ENCODE data around the gene SIGLEC8.
"Not testable (repeated sequence)": the region's sequence is repeated elsewhere in the genome, so short reads cannot be mapped to it uniquely, and the experiment has no call there.

Gene SIGLEC8

DNA sequence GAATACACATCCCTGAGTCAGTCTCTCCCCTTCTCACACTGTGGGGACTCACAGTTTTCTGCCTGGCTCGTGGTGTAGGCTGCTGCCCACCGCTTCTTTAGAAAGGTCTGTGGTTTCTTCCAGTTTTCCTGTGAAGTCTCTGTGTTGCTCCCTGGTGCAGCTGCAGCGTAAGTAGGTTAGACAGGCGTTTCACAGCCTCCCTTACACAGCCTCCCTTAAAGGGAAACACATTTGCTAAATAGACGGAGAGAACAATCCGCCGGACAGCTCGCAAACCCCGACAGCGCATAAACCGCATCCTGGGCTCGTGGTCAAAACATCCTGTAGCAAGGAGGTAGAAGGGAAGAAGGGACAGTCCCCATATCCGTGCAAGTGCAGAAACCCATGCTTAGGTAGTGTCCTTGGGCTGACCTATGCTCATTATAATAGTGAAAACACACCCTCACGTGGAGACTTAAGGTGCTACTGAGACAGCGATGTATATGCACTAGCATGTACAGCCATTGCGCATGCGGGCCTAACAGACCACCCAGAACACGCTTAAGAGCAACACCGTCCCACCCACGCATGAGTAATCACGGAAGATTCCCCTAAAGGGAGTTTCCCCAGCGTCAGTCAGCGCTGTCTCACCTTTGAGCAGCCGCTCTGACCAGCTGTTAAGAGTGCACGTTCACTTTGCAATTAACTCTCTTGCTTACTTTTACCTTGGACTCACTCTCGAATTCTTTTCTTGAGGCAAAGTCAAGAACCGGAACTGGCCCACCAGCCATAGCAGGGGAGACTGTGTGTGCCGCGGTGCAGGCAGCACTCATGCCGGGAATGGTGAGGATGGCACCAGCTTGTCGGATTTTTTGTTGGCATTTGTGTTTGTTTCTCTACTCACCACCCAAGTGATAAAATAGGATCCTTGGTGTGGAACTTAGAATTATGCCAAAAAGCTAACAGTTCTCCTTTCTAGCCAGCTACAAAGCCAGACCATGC is 16.6 kb downstream of the SIGLEC8 start:
- no peak for DNase-seq

DNA sequence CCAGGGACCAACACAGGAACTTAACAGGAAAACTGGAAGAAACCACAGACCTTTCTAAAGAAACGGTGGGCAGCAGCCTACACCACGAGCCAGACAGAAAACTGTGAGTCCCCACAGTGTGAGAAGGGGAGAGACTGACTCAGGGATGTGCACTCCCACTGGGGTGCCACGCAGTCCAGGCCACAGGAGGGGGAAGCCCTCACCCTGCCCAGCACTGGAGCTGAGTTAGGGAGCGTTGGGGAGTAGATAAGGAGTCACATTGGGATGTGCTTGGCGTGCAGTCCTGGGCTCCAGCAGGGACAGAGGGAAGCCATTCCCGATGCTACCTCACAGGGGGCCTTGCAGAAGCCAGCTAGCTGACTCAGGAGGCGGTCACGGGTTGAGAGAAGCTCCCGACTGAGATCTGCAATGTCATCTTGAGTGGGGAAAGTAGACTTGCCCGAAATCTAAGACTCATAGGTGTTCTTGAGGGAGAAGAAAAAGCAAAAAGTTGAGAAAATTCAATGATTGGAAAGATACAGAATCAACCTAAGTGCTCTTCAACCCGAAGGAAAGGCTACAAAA is 17.3 kb downstream of the SIGLEC8 start:
- DNase-seq = no peak

DNA sequence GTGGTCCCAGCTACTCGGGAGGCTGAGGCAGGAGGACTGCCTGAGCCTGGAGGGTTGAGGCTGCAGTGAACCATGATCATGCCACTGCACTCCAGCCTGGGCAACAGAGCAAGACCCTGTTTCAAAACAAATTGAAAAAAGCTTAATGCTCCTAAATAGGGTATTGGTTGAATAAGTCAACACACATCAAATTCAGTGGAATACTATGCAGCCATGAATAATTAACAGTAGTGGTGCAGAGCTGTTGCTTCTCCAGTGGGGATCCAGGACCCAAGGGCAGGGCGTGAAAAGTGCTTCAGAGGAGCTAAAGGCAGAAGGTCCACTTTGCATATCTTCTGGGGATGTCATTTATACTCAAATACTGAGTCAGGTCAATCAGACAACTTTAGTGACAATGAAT is 18.2 kb downstream of the SIGLEC8 start:
- no peak for DNase-seq

DNA sequence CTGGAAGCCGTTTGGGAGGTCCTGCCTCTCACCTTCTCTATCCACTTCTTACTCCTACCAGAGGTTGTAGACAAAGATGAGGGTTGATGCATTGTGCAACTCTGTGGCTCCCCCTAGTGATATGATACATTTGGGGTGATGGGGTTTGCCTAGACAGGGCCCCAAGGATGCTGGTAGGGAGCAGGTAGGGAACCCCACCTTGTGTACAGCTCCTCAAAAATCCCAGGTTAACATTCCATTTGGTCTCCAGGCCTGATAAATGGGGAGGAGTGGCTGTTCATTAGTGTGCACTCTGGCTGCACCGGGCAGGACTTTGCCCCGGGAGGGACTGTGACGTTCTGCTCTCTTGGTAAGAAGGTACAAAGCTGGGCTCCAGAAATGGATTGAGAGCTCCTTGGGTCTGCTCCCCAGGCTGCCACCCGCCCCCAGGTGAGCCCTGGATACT is 19.2 kb downstream of the SIGLEC8 start:
- no peak for DNase-seq

DNA sequence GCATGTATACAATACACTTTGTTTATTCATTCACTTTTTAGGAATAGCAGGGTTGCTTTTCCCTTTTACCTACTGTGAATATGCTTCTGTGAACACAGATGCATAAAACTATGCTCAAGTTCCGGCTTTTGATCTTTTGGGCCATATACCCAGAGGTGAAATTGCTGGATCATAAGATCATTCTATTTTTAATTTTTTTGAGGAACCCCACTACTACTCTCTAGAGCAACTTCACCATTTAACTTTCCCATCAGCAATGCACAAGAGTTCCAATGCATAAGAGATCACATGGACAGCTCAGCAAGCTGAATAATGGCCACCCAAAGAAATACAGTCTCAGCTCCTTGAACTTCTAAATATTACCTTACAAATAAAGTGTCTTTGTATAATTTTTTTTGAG is 23.8 kb downstream of the SIGLEC8 start:
- no peak for DNase-seq

DNA sequence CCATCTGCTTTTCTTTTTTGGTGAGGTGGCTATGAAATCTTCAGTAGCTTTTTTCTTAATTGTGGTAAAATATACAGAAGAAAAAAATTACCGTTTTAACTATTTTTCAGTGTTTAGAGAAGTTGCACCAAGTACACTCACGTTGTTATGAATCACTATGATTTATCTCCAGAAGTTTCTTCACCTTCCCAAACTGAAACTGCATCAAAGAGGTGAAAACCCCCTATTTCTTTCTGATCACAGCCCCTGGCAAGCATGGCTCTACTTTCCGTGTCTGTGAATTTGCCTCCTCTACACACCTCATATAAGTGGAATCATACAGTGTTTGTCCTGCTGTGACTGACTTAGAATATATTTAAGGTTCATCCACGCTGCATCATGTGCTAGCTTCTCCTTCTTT is 25.2 kb downstream of the SIGLEC8 start:
- no peak for DNase-seq

DNA sequence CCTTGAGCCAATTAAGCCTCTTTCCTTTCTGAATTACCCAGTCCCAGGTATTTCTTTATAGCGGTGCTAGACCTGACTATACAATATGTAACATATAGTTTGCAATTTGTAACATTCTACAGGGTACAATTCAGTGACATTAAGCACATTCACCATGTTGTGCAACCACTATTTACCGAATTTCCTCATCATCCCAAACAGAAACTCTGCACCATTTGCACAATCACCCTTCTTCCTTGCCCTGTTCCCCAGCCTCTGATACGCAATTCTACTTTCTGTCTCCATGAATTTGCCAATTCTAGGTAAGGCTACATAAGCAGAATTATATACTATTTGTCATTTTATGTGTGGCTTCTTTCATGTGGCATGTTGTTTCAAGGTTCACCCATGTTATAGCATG is 27.1 kb downstream of the SIGLEC8 start:
- no peak for DNase-seq

DNA sequence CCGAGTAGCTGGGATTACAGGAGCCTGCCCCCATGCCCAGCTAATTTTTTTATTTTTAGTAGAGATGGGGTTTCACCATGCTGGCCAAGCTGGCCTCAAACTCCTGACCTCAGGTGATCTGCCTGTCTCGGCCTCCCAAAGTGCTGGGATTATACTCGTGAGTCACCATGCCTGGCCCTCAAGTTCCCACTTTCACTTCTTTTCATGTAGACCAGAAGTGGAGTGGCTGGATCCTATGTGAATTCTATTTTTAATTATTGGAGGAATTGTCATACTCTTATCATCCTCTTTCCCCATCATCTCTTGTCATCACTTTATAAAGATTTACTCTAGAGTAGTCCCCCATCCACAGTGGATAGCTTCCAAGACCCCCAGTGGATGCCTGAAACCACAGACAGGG is 28.0 kb downstream of the SIGLEC8 start:
- no peak for DNase-seq

DNA sequence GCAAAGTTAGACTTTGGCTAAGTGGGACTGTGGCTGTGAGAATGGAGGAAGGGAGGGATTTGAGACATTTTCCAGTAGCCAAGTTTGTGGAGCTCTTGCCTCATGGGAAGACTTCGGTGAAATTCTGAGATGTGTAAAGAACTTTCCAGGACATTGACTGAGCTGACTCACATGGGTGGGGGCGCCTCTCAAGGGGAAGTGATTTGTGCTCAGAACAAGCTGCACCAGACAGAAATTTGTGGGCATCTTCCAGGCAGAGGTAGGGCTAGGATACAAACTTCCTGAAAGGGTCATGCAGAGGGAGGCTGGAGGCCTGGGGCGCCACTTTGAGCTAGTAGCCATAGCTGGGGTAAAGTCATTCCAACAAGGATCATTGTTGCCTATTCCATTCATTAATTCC is 31.1 kb downstream of the SIGLEC8 start:
- no peak for DNase-seq

DNA sequence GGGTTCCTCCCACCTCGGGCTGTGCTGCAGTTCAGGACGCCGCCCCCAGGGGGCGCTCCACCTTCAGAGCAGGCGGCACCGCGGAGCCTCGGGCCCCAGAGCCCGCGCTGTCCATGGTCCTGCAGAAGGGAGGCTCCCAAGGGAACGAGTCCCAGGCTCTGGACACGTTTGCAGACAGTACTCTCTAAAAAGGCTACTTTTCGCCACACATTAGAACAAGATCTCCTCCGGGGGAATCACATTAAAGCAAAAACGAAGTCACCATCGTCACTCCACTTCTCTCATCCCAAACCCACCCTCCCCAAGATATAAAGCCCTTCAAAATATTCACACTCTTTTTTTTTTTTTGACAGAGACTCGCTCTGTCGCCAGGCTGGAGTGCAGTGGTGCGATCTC is 36.2 kb downstream of the SIGLEC8 start:
- DNase-seq = peak; percentile 49

DNA sequence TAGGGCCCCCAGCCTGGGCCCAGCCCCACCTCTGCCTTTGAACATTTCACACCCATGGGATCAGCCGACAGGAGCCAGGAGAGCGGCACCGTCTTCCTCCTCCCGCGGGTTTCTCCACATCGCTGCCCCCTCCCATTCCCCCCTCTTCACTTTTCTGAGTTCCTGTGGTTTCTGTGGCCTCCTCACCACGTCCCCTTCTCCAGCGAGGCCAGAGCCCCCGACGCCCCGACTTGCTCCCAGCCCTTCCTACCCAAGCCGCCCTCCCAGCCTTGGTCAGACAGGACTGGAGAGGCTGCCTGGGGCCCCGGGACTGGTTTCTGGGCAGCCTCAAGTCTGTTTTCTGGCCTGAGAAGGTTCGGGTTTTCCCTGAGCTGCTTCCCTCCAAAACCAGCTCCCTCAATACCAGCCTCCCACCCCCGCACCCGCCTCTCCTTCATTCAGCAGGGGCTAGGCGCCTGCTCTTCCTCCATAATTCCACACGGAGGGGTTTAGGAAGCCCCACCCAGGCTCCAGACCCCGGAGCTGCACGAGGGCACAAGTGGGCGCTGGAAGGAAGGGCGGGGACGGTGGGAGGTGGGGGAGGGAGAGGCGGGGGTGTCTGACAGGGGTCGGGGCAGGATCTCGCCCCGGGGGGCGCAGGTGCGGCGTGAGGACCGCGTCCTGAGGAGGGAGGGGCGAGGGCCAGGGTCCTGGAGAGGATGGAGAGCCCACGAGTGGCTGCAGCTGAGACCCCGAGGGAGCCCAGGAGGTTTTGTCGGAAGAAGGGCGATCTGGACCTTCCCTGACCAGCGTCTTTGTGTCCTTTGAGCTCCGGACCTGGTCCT is 36.8 kb downstream of the SIGLEC8 start:
- no peak for DNase-seq

DNA sequence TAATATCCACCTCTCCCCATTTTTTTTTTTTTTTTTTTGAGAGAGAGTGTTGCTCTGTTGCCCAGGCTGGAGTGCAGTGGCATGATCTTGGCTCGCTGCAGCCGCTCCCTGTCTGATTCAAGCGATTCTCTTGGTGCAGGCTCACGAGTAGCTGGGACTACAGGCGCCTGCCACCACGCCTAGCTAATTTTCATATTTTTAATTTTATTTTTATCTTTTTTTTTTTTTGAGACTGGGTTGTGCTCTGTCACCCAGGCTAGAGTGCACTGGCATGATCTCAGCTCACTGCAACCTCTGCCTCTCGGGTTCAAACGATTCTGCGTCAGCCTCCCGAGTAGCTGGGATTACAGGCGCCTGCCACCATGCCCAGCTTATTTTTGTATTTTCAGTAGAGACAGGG is 37.7 kb downstream of the SIGLEC8 start:
- not testable (repeated sequence) for DNase-seq

DNA sequence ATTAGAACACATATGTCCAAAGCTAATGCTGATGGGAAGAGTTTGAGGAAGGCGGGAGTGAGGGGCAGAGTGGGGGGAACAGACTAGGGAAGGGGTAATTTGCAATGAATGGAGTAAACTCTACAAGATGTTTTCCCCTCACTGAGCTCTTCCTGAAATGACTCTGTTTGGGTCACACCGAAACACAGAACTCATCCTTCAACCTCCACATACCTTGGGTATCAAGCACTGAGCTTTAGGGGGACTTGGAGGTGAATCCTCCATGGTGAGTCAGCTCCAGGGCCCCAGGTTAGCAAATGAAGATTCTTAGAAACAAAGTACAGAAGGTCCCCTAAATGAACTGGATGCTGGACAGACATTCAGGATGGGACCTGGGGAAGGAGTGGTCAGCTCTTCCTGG is 39.5 kb downstream of the SIGLEC8 start:
- DNase-seq = no peak

DNA sequence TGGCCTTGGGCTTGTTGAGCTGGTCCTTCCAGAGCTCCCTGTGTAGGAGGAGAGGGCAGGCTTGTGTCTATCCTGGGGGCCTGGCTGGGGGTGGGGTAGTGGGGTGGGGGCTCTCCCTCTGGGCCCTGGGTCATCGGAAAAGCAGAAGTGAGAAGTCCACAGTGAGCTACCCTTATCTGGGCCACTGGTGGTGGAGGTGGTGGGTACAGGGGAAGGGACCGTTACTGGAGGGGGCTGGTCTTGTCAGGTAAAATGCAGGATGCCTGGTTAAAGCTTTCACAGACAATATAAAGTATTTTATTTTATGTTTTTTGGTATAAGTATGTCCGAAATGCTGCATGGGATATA is 40.5 kb downstream of the SIGLEC8 start:
- DNase-seq = no peak

DNA sequence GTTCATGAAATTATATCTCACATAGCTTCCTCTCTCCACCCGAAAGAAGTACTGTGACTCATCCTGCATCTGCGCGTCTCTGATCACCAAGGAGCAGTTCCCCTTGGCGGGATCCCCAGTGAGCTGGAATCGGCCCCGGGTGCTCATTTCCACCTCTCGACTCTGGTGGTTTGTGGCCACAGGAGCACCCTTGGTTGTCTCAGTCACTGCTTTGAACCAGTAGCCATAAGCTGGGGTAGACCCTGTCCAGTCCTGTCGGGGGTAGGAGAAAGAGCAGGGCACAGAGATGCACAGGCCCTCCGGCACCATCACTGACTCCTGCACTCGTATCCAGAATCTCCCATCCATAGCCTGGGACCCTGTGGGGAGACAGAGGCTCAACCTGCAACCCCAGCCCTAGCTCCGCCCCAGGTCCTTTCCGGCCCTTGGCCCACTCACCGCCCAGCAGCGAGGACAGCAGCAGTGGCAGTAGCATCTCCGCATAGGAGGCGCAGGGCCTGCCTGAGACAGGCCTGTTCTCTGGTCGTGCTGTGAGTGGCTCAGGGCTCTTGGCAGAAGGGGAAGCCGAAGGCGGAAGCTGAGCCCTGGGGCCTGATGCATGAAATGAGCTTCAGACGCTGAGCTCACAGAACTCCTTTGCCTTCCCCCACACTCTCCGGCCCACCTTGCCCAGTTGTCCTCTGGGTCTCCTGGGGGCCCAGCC is 41.0 kb downstream of the SIGLEC8 start, which contains the start of gene SIGLEC10:
Gene SIGLEC10, minus strand, starts transcription at position 536 of the 703 bp plus-strand sequence. Its CDS starts 61 bp downstream, at position 475.
- DNase-seq = no peak

DNA sequence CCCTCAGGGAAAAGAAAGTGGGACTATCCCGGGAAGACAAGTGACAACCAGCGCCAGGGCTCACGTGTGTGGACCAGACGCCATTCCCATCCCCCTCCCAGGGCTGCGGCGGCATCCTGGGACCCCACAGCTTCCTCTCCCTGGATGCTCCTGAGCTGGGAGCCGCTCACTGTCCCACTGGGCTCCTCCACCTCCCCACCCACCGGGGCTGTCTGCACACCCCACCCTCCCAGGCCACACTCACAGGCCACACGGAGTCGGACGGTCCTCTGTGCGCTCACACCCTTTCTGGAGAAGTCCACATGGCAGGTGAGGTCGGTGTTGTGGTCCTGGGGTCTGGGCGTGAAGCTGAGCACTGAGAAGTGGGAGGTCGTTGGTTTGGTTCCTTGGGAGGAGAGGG is 41.8 kb downstream of the SIGLEC8 start:
- DNase-seq = not testable (repeated sequence)

DNA sequence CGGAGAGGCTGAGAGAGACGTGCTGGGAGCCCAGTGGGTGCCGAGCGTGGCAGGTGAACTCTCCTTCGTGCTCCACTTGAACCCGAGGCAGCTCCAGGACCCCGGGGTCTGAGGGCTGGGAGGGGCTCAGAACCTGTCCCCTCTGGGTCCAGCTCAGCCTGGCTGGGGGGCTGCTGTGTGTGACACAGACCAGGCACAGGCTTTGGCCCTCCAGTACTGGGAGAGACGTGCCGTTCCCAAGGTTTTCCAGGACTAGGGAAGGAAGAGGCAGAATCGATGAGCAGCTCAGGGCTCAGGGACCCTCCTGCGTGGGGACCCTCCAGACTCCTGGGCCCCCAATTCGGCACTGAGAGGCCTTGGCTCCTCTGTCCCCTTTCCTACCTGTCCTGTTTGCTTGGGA is 43.1 kb downstream of the SIGLEC8 start:
- no peak for DNase-seq

DNA sequence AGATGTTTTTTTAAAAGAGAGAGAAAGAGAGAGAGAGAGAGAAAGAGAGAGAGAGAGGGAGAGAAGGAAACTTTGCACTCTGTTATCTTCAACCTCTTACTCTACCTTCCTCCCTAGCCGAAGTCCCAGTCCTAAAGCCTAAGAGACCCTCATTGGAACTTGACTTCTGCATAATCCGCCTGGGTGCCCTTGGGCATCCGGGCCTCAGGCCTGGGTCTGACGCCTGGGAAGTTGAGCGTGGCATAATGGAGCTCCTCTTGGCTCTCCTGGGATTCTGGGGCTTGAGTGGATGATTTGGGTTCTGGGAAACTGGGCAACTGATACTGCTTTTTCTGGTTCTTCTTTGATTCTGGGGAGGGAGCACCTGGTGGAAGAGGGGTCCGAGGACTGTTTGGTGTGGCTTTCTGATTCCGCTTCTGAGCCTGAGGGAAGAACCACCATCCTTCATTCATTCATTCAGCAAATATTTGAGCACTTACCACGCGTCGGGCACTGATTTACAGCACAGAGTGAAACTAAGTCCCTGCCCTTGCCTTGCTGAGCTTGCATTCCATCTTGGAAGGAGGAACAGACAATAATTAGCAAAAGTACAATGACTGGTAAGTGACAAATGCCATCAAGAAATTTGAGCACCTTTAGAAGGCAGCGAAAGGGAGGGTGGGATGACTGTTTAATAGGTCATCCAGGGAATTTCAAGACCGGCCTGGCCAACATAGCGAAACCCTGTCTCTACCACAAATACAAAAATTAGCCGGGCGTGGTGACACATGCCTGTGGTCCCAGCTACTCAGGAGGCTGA is 47.1 kb downstream of the SIGLEC8 start:
- no peak for DNase-seq

DNA sequence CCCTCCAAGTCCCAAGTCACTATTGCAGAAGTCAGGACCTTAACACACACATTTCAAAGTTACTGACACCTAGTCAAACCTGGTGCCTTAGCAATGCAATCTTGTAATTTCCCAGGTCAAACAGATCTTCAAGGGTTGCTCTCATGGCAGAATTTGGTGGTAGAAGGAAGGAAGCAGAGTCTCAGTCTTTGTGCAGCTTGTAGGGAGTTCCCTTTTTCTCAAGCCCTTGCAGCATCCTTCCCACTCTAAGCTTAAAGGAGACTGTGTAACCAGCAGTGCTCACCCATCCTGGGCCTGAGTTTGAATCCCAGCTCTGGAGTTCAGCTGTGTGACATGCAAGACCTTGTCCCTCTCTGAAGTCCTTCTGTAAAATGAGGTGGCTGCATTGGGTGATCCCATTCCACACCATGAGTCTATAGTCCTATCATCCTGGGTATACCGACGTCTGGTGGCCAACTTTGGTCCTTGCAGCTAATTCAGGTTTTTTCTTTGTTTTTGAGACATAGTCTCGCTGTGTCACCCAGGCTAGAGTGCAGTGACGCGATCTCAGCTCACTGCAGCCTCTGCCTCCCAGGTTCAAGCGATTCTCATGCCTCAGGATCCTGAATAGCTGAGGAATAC is 50.6 kb downstream of the SIGLEC8 start:
- DNase-seq = no peak

DNA sequence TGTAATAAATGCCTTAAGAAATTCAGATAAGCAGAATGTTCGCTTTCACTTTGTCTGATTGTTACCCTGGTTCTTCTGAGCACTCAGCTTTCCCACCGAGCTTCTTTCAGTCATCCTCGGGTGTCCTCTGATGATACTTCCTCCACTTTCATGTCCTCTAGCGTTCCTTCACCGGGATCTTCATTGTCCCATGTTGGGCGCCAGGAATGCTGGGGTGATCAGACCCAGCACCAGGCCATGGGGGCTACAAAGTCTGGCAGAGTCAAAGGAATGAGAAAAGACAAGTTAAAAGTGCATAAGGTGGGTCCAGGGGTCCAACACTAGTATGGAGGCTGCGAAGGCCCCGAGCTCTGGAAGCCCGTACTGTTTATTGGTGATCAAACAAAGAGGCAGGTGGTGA is 56.1 kb downstream of the SIGLEC8 start:
- DNase-seq = no peak
